IMR-90 (cell line): ENCODE data around the gene PCGF5. TPM values are rescaled to one million over a fixed set of nuclear protein-coding genes. Genes with fewer than 3 reads are reported as not detected.

ENCODE experiments used
- ATAC-seq: fragments of 200-7000 bp; cut with Tn5 transposase; 2 replicates; pipeline ENCODE4 v1.9.1; 2020; ENCODE audit warnings: low read depth, mild to moderate bottlenecking, moderate library complexity
- BruUV-seq: library from RNA; stranded (reverse); fragments of 400-500 nt; replicated peaks from 2 replicates; lab custom pipeline; 2021; lab: Mats Ljungman, UMichigan
- CTCF ChIA-PET: fragments of 300-600 bp; formaldehyde crosslinking; extraction: SDS; loops from one replicate; lab custom pipeline; 2021; ENCODE audit warnings: antibody characterized with exemption; lab: Yijun Ruan, JAX
- POLR2A ChIA-PET: fragments of 300-600 bp; sonication (Branson Sonifier 250); formaldehyde crosslinking; loops from one replicate; lab custom pipeline; 2022; ENCODE audit warnings: antibody characterized with exemption; ENCODE audit not compliant: unreplicated experiment; lab: Charles Lee
- DNase-seq: peaks from one replicate; pipeline ENCODE4 v3.0.0; 2013
- H2AFZ ChIP-seq: replicated peaks from 2 replicates; pipeline ENCODE3; 2013; ENCODE audit warnings: low read length, mild to moderate bottlenecking; ENCODE audit not compliant: poor library complexity
- H2AK5ac ChIP-seq: 2 replicates; pipeline ENCODE4 v1.6.1; 2013; ENCODE audit warnings: low read depth, low read length, inconsistent platforms
- H2AK9ac ChIP-seq: replicated peaks from 2 replicates; pipeline ENCODE3; 2013; ENCODE audit warnings: mild to moderate bottlenecking, low read depth, low read length, moderate library complexity; ENCODE audit not compliant: poor library complexity
- H2BK120ac ChIP-seq: 2 replicates; pipeline ENCODE4 v1.6.1; 2013; ENCODE audit warnings: low read depth, low read length, inconsistent platforms
- H2BK15ac ChIP-seq: 3 replicates; pipeline ENCODE4 v1.6.1; 2013; ENCODE audit warnings: low read depth, low read length, inconsistent platforms
- H2BK20ac ChIP-seq: 2 replicates; pipeline ENCODE4 v1.6.1; 2013; ENCODE audit warnings: low read depth, mild to moderate bottlenecking, inconsistent platforms, low read length, moderate library complexity
- H2BK5ac ChIP-seq: 2 replicates; pipeline ENCODE4 v1.6.1; 2013; ENCODE audit warnings: mild to moderate bottlenecking, low read depth, low read length, inconsistent platforms; ENCODE audit not compliant: poor library complexity, severe bottlenecking
- H3K14ac ChIP-seq: replicated peaks from 2 replicates; pipeline ENCODE4 v1.6.1; 2013; ENCODE audit warnings: low read depth, low read length, inconsistent platforms
- H3K18ac ChIP-seq: 2 replicates; pipeline ENCODE4 v1.6.1; 2013; ENCODE audit warnings: low read depth, low read length, control low read depth
- H3K23ac ChIP-seq: 2 replicates; pipeline ENCODE4 v1.6.1; 2013; ENCODE audit warnings: low read depth, low read length, inconsistent platforms
- H3K27ac ChIP-seq: 2 replicates; pipeline ENCODE4 v1.5.1; 2013; ENCODE audit warnings: mild to moderate bottlenecking, control low read depth, low read length; ENCODE audit not compliant: insufficient read depth
- H3K27me3 ChIP-seq: 2 replicates; pipeline ENCODE4 v1.6.1; 2013; ENCODE audit warnings: low read length; ENCODE audit not compliant: control insufficient read depth, insufficient read depth
- H3K36me3 ChIP-seq: 2 replicates; pipeline ENCODE4 v1.6.1; 2013; ENCODE audit warnings: low read length, mixed read lengths; ENCODE audit not compliant: control insufficient read depth, insufficient read depth
- H3K4ac ChIP-seq: 2 replicates; pipeline ENCODE4 v1.6.1; 2013; ENCODE audit warnings: low read depth, low read length, inconsistent platforms
- H3K4me1 ChIP-seq: 2 replicates; pipeline ENCODE4 v1.6.1; 2013; ENCODE audit warnings: low read length, mixed read lengths; ENCODE audit not compliant: control insufficient read depth, insufficient read depth
- H3K4me2 ChIP-seq: 2 replicates; pipeline ENCODE4 v1.6.1; 2013; ENCODE audit warnings: low read depth, mild to moderate bottlenecking, control low read depth, low read length, moderate library complexity
- H3K4me3 ChIP-seq: 2 replicates; pipeline ENCODE4 v1.5.1; 2013; ENCODE audit warnings: low read depth, mild to moderate bottlenecking, control low read depth, low read length, moderate library complexity; ENCODE audit not compliant: insufficient read depth
- H3K56ac ChIP-seq: 2 replicates; pipeline ENCODE4 v1.6.1; 2013; ENCODE audit warnings: low read length, inconsistent platforms; ENCODE audit not compliant: insufficient read depth; ENCODE audit errors: extremely low read depth
- H3K79me1 ChIP-seq, 2 experiments: 2 replicates each; pipeline ENCODE4 v1.6.1; 2013; ENCODE audit warnings: low read length in 2 of 2, inconsistent platforms in 1 of 2, low read depth in 1 of 2
- H3K9ac ChIP-seq: 2 replicates; pipeline ENCODE4 v1.6.1; 2013; ENCODE audit warnings: low read depth, low read length, control low read depth
- H3K9me1 ChIP-seq: 2 replicates; pipeline ENCODE4 v1.6.1; 2013; ENCODE audit warnings: low read length, inconsistent platforms; ENCODE audit not compliant: insufficient read depth
- H3K9me3 ChIP-seq: 2 replicates; pipeline ENCODE4 v1.6.1; 2013; ENCODE audit warnings: low read length; ENCODE audit not compliant: control insufficient read depth, insufficient read depth
- H4K20me1 ChIP-seq: 2 replicates; pipeline ENCODE4 v1.6.1; 2013; ENCODE audit warnings: low read length, inconsistent platforms; ENCODE audit not compliant: insufficient read depth
- H4K5ac ChIP-seq: 2 replicates; pipeline ENCODE4 v1.6.1; 2013; ENCODE audit warnings: mild to moderate bottlenecking, low read depth, low read length, control low read depth
- H4K8ac ChIP-seq, 2 experiments: 2 replicates each; pipeline ENCODE4 v1.6.1; 2013; ENCODE audit warnings: low read depth in 2 of 2, low read length in 2 of 2, control low read depth in 1 of 2, inconsistent platforms in 1 of 2
- H4K91ac ChIP-seq: 2 replicates; pipeline ENCODE4 v1.6.1; 2013; ENCODE audit warnings: low read depth, low read length, inconsistent platforms; ENCODE audit not compliant: insufficient read depth
- CEBPB ChIP-seq: IDR thresholded peaks from 2 replicates; pipeline ENCODE4 v1.6.1; 2012; ENCODE audit warnings: low read depth, low read length, improper control_type of control experiment
- CHD1 ChIP-seq: IDR thresholded peaks from 2 replicates; pipeline ENCODE4 v1.6.1; 2012; ENCODE audit warnings: low read depth, low read length, improper control_type of control experiment
- CTCF ChIP-seq: conservative IDR thresholded peaks from 2 replicates; pipeline ENCODE4 v1.5.1; 2012; ENCODE audit warnings: mild to moderate bottlenecking, low read depth, low read length, improper control_type of control experiment
- ELK1 ChIP-seq: fragments of 150-350 bp; IDR thresholded peaks from 2 replicates; pipeline ENCODE4 v1.6.1; 2016; ENCODE audit warnings: low read depth, mild to moderate bottlenecking, low read length, moderate library complexity, borderline replicate concordance
- NFE2L2 ChIP-seq: fragments of 150-350 bp; IDR thresholded peaks from 2 replicates; pipeline ENCODE4 v1.6.1; 2016; ENCODE audit warnings: low read depth, mild to moderate bottlenecking, low read length
- POLR2A ChIP-seq: IDR thresholded peaks from 2 replicates; pipeline ENCODE4 v1.6.1; 2012; ENCODE audit warnings: mild to moderate bottlenecking, low read depth, low read length
- SMC3 ChIP-seq: fragments of 150-350 bp; IDR thresholded peaks from 2 replicates; pipeline ENCODE4 v1.6.1; 2016; ENCODE audit warnings: low read depth, mild to moderate bottlenecking, antibody characterized with exemption, low read length, moderate library complexity
- WGBS, 2 experiments: methylation state at CpG; one replicate each; pipeline versions ENCODE4 v1.1.5 to v1.1.7; 2013; ENCODE audit warnings: missing lambda C conversion rate in 2 of 2; ENCODE audit not compliant: insufficient read length in 1 of 2; ENCODE audit errors: extremely low coverage in 2 of 2; 5-methylcytosine and 5-hydroxymethylcytosine counted together
- dilution Hi-C: fragments of 300-500 bp; cut with HindIII; formaldehyde crosslinking; loops from one replicate; pipeline ENCODE4 v1.14.3; 2018; ENCODE audit warnings: low sequenced_read_pairs; ENCODE audit not compliant: unreplicated experiment
- in situ Hi-C: fragments of 300-500 bp; cut with MboI; formaldehyde crosslinking; loops from 3 replicates; pipeline ENCODE4 v1.14.3; 2019; ENCODE audit warnings: low sequenced_read_pairs, inconsistent platforms, mixed read lengths
- intact Hi-C: fragments of 100-400 bp; cut with micrococcal nuclease; formaldehyde crosslinking; loops from 2 replicates; pipeline ENCODE4 v1.10.0; 2022
- polyA plus RNA-seq, 3 experiments: library from polyadenylated mRNA; depleted of rRNA; stranded (reverse); fragments of >200 nt; gene quantifications; 2 replicates each; pipeline ENCODE4 v1.2.3, GENCODE V29; 2012; ENCODE audit warnings: low replicate concordance in 1 of 3
- total RNA-seq: library from RNA; depleted of rRNA; stranded (reverse); fragments of >200 nt; gene quantifications from 2 replicates; pipeline ENCODE4 v1.2.3, GENCODE V29; 2012
- TF ChIP-seq, protein P1 (sequence below): fragments of 150-350 bp; IDR thresholded peaks from 2 replicates; pipeline ENCODE4 v1.6.1; 2017; ENCODE audit warnings: mild to moderate bottlenecking, antibody characterized with exemption, low read length, low read depth

PCGF5 gene
- total and polyA plus RNA-seq, 2 of the 4 experiments (the other 2 are of a cell fraction) = 9.0 to 18.1 TPM

- TF ChIP-seq POLR2A = no peak
- TF ChIP-seq, protein P1, sequence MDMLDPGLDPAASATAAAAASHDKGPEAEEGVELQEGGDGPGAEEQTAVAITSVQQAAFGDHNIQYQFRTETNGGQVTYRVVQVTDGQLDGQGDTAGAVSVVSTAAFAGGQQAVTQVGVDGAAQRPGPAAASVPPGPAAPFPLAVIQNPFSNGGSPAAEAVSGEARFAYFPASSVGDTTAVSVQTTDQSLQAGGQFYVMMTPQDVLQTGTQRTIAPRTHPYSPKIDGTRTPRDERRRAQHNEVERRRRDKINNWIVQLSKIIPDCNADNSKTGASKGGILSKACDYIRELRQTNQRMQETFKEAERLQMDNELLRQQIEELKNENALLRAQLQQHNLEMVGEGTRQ = no peak
- TF ChIP-seq SMC3 = no peak
- no peak for TF ChIP-seq CEBPB
- no peak for TF ChIP-seq NFE2L2
- TF ChIP-seq CTCF = no peak
- TF ChIP-seq ELK1 = no peak
- no peak for TF ChIP-seq CHD1
- Histone ChIP-seq H2BK5ac (no peak overlapping the region), H3K4me1 (peaks cover 2% of the 10 kb centered on the region; the same call in 1 of the 2 replicates), H2BK20ac (no peak overlapping the region), H3K4me2 (no peak overlapping the region), H3K18ac (no peak overlapping the region), H3K23ac (no peak overlapping the region), H2AK9ac (no peak overlapping the region), H3K4ac (no peak overlapping the region), H3K36me3 (no peaks in the 10 kb centered on the region), H3K27me3 (no peaks in the 10 kb centered on the region), H3K27ac (no peak overlapping the region), H2AFZ (no peak overlapping the region), H4K20me1 (peaks cover 13% of the 10 kb centered on the region; the same call in 1 of the 2 replicates), H3K56ac (no peak overlapping the region), H4K91ac (no peak overlapping the region), H2AK5ac (no peak overlapping the region), H3K4me3 (no peak overlapping the region), H3K79me1 (peaks cover 27 to 28% of the 10 kb centered on the region in 2 experiments), H3K9ac (no peak overlapping the region), H4K8ac (no peak overlapping the region), H2BK120ac (no peak overlapping the region), H3K9me3 (no peaks in the 10 kb centered on the region), H3K14ac (no peak overlapping the region), H2BK15ac (no peak overlapping the region), H3K9me1 (peaks cover 3% of the 10 kb centered on the region; the same call in 1 of the 2 replicates), H4K5ac (no peak overlapping the region)
- POLR2A ChIA-PET = no interaction called here
- BruUV-seq = no TSS peak
- dilution Hi-C loops (no loop called here), in situ Hi-C loops (no loop called here), intact Hi-C loops (no loop called here)
- no CpG with 5 or more reads among the region's 2 CpGs for WGBS, 2 experiments
- CTCF ChIA-PET = no interaction called here
- DNase-seq (no peak), ATAC-seq (no peak)
These were observed 5.6 kb upstream of the PCGF5 start for GRCh38 chr10:91214911-91215310.
